OCI-LY1 (cell line): ENCODE results near the gene MPST.

Source experiments
- EZH2 ChIP-seq: fragments of 200-600 bp; sonication (generic), shearing (Covaris generic); IDR thresholded peaks from 2 replicates; pipeline ENCODE4 v1.8.0; 2017; ENCODE audit warnings: borderline replicate concordance, mixed run types, mild to moderate bottlenecking, antibody characterized with exemption, low read length, moderate library complexity, mixed read lengths
- TF ChIP-seq, protein P1 (sequence below): fragments of 200-600 bp; sonication (generic), shearing (Covaris generic); IDR thresholded peaks from 2 replicates; pipeline ENCODE4 v1.5.1; 2017; ENCODE audit warnings: mild to moderate bottlenecking, antibody characterized with exemption, low read length, moderate library complexity, mixed read lengths

DNA sequence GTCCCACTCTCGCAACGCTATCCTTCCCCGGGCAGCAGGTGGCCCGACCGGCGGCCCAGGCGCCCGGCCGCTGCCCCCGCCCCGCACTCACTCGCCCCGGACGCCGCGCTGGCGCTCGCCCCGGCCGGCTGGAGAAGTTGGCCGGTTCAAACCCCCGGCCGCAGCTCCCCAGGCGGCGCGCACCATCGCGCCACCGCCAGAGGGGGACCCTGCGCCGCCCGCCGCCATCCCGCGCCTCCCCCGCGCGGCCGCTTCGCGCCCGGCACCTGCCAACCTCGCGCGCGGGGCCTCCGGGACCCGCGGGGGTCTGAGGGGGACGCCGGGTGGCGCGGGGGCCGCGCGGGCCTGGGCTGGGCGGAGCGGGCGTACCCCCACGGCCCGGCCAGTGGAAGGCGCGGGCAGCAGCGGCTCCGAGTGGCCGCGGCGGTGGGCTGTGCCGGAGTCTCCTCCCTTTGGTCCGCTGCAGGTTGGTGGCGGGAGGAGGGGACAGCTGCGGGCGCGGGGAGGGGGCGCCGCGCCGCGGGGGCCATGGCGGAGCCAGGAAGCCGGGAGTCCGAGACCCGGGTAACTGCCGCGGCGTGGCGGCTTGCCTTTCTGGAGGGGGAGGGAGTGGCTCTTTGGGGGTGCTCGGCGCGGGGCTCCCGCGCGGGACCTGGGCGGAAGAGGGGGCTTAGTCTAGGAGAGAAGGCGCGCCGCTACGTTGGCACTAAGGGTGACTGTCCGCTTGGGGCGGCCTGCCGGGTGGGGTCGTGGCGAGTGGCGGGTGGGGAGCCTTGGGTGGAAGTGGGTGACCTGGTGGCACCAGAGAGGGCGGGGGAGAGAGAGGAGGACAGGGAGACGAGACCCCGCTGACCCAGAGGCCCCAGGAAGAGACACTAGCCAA is at the start of gene MPST, which contains the start of gene TST:
- TF ChIP-seq, protein P1, sequence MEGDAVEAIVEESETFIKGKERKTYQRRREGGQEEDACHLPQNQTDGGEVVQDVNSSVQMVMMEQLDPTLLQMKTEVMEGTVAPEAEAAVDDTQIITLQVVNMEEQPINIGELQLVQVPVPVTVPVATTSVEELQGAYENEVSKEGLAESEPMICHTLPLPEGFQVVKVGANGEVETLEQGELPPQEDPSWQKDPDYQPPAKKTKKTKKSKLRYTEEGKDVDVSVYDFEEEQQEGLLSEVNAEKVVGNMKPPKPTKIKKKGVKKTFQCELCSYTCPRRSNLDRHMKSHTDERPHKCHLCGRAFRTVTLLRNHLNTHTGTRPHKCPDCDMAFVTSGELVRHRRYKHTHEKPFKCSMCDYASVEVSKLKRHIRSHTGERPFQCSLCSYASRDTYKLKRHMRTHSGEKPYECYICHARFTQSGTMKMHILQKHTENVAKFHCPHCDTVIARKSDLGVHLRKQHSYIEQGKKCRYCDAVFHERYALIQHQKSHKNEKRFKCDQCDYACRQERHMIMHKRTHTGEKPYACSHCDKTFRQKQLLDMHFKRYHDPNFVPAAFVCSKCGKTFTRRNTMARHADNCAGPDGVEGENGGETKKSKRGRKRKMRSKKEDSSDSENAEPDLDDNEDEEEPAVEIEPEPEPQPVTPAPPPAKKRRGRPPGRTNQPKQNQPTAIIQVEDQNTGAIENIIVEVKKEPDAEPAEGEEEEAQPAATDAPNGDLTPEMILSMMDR, result no peak
- TF ChIP-seq EZH2, result no peak
